Activated naive CD8-positive, alpha-beta T cell (primary cell): ENCODE data around the gene ECHS1.
"Not testable (repeated sequence)": the region's sequence is repeated elsewhere in the genome, so short reads cannot be mapped to it uniquely, and the experiment has no call there.

Experiments used
- H3K27ac Mint-ChIP-seq: one replicate; pipeline ENCODE4 v1.8.0; 2021; ENCODE audit warnings: mixed read lengths
- H3K27me3 Mint-ChIP-seq: one replicate; pipeline ENCODE4 v1.8.0; 2021; ENCODE audit warnings: mixed read lengths
- H3K36me3 Mint-ChIP-seq: one replicate; pipeline ENCODE4 v1.8.0; 2021; ENCODE audit warnings: mixed read lengths
- H3K4me1 Mint-ChIP-seq: one replicate; pipeline ENCODE4 v1.8.0; 2021; ENCODE audit warnings: low read depth, mixed read lengths
- H3K4me3 Mint-ChIP-seq: one replicate; pipeline ENCODE4 v1.8.0; 2021; ENCODE audit warnings: mild to moderate bottlenecking, mixed read lengths
- H3K9me3 Mint-ChIP-seq: one replicate; pipeline ENCODE4 v1.8.0; 2021; ENCODE audit warnings: low read depth, mixed read lengths

Gene ECHS1

DNA sequence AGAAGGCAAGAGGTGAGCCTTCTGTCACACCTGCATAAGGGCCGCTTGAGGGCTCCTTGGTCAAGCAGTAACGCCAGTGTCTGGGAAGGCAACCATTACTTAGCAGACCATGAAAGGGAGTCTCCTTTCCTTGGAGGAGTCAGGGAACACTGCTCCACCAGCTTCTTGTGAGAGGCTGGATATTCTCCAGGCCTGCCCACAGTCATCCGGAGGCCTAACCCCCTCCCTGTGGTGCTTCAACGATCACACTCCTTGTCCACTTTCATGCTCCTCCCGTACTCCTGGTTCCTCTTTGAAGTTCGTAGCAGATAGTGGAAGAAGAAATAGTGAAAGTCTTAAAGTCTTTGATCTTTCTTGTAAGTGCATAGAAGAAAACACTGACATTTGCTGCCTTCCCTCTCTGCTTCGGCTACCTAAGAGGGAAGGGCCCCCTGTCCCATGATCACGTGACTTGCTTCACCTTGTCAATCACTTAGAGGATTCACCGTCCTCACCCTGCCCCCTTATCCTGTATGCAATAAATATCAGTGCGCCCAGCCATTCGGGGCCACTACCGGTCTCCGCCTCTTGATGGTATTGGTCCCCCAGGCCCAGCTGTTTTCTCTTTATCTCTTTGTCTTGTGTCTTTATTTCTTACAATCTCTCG is 51.0 kb downstream of the ECHS1 start:
- H3K27me3 Mint-ChIP-seq, result peaks cover 14% of the 10 kb centered on the region
- H3K36me3 Mint-ChIP-seq, H3K4me3 Mint-ChIP-seq, H3K27ac Mint-ChIP-seq, H3K9me3 Mint-ChIP-seq: not testable (repeated sequence)
- peaks cover 12% of the 10 kb centered on the region for H3K4me1 Mint-ChIP-seq

DNA sequence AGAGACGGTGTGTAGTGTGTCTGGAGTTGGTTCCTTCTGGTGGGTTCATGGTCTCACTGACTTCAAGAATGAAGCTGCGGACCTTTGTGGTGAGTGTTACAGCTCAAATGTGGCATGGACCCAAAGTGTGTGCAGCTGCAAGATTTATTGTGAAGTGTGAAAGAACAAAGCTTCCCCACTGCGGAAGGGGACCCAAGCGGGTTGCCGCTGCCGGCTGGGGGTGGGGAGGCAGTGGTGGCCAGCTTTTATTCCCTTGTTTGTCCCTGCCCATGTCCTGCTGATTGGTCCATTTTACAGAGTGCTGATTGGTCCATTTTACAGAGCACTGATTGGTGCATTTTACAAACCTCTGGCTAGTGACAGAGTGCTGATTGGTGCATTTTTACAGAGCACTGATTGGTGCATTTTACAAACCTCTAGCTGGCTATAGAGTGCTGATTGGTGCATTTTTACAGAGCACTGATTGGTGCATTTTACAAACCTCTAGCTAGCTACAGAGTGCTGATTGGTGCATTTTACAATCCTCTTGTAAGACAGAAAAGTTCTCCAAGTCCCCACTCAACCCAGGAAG is 52.2 kb downstream of the ECHS1 start:
- not testable (repeated sequence) for H3K27ac Mint-ChIP-seq, H3K9me3 Mint-ChIP-seq, H3K4me3 Mint-ChIP-seq, H3K36me3 Mint-ChIP-seq, H3K4me1 Mint-ChIP-seq
- H3K27me3 Mint-ChIP-seq, result peaks cover 12% of the 10 kb centered on the region

DNA sequence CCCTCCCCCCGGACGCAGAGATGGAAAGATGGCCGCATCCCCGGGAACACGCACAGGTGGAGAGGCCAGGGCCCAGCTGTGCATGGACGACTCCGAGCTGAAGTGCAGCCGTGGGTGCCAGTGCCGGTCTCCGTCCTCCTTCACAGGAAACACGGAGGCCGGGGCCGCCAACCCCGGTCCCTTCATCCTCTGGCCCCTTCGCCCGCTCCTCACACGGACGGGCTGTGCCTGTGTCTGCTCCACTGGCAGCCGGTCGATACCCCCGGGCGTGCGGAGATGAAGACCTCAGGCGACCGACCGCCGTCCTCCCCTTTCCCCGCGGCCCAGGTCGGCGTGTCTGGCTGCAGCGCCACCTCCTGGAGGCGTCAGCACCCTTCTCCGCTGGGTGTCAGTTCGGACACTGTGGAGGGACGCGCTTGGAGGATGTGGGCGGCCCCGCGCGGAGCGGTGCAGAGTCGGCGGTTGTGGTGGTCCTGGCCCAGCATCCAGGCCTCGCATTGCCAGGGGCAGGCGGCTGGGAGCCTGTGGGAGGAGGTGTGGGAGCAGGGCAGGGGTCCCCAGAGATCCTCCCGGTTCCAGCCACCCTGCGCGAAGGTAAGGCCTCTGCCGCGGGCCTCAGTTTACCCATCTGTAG is 54.5 kb downstream of the ECHS1 start:
- Mint-ChIP-seq H3K27ac (no peak overlapping the region), H3K27me3 (peaks cover 11% of the 10 kb centered on the region), H3K9me3 (no peaks in the 10 kb centered on the region), H3K36me3 (no peaks in the 10 kb centered on the region), H3K4me3 (peak overlapping the region; percentile 70), H3K4me1 (peaks cover 9% of the 10 kb centered on the region)

DNA sequence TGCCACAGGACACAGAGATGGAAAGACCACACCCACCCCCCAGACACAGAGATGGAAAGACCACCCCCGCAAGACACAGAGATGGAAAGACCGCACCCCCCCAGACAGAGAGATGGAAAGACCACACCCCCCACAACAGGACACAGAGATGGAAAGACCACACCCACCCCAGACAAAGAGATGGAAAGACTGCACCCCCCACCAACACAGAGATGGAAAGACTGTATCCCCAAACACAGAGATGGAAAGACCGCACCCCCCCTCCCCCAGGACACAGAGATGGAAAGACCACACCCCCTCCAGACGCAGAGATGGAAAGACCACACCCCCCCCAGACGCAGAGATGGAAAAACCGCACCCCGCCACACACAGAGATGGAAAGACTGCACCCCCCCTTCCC is 56.4 kb downstream of the ECHS1 start:
- peaks cover 11% of the 10 kb centered on the region for H3K27me3 Mint-ChIP-seq

DNA sequence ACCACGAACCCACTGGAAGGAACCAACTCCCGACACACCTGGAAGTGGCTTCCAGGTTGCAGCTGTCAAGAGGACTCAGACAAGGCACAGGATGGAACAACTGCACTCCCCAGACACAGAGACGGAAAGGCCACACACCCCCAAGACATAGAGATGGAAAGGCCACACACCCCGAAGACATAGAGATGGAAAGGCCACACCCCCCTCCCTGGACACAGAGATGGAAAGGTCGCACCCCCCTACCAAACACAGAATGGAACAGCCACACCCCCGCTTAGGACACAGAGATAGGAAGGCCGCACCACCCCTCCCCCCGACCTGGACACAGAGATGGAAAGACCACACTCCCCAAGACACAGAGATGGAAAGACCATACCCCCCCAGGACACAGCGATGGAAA is 56.9 kb downstream of the ECHS1 start:
- H3K36me3 Mint-ChIP-seq, result no peaks in the 10 kb centered on the region
- H3K9me3 Mint-ChIP-seq, result no peaks in the 10 kb centered on the region
- peaks cover 9% of the 10 kb centered on the region for H3K4me1 Mint-ChIP-seq
- H3K27ac Mint-ChIP-seq, result no peak overlapping the region
- H3K27me3 Mint-ChIP-seq, result peaks cover 11% of the 10 kb centered on the region
- H3K4me3 Mint-ChIP-seq, result no peak overlapping the region

More for the DNA sequence above, 56.4 kb downstream of the ECHS1 start:
- Mint-ChIP-seq H3K4me1 (peaks cover 9% of the 10 kb centered on the region), H3K9me3 (no peaks in the 10 kb centered on the region), H3K36me3 (no peaks in the 10 kb centered on the region), H3K27ac (no peak overlapping the region), H3K4me3 (no peak overlapping the region)

DNA sequence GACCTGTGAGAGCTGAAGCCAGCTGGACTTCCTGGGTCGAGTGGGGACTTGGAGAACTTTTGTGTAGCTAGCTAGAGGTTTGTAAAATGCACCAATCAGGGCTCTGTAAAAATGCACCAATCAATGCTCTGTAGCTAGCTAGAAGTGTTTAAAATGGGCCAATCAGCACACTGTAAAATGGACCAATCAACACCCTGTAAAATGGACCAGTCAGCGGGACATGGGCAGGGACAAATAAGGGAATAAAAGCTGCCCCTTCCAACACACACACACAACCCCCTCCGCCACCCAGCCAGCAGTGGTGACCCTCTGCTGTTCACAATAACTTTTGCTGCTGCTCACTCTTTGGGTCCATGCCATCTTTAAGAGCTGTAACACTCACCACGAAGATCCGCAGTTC is 57.3 kb downstream of the ECHS1 start:
- Mint-ChIP-seq H3K4me1 (peaks cover 9% of the 10 kb centered on the region), H3K4me3 (no peak overlapping the region), H3K36me3 (no peaks in the 10 kb centered on the region)

DNA sequence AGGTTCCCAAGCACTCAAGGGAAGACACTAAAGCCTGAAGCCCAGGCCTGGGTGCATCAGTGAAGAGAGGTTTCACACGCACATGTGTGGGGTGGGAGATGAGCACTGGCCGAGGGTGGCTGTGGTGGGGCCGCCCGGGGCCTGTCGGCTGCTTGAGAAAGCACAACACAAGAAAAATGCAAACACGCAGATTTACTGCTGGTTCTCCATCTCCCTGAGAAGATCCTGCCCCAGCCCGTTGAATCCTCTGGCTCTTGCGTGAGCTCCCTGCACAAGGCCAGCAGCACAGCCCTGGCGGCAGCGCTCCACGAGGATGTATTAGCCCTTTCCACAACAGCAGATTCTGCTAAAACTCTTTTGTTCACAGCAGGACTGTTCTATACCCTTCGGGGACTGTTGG is 58.2 kb downstream of the ECHS1 start:
- no peaks in the 10 kb centered on the region for H3K9me3 Mint-ChIP-seq
- peaks cover 6% of the 10 kb centered on the region for H3K27me3 Mint-ChIP-seq
- no peaks in the 10 kb centered on the region for H3K36me3 Mint-ChIP-seq
- peaks cover 9% of the 10 kb centered on the region for H3K4me1 Mint-ChIP-seq
- H3K4me3 Mint-ChIP-seq, result no peak overlapping the region
- no peak overlapping the region for H3K27ac Mint-ChIP-seq

More for the DNA sequence above, 57.3 kb downstream of the ECHS1 start:
- no peaks in the 10 kb centered on the region for H3K9me3 Mint-ChIP-seq
- no peak overlapping the region for H3K27ac Mint-ChIP-seq
- H3K27me3 Mint-ChIP-seq, result peaks cover 11% of the 10 kb centered on the region

DNA sequence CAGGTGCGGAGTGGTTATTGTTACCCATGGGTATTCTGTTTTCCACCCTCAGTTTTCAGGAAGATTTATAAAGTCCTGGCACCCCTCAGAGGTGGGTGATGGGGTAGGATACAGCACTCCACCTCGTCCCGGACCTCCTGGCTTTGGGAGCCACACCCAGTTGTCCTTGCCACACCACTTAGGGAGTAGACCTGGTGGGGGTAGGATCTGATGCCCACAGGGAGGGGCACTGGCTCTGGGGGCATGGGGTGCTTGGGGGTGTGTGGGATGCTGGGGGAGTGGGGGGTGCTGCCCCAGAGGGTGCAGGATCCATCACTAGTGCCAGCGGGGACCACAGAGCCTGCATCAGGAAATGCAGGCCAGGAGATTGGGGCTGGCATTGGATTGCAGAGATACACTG is 60.0 kb downstream of the ECHS1 start:
- Mint-ChIP-seq H3K4me3 (no peak overlapping the region), H3K36me3 (no peaks in the 10 kb centered on the region), H3K9me3 (no peaks in the 10 kb centered on the region), H3K27me3 (no peaks in the 10 kb centered on the region), H3K4me1 (peaks cover 4% of the 10 kb centered on the region), H3K27ac (no peak overlapping the region)

DNA sequence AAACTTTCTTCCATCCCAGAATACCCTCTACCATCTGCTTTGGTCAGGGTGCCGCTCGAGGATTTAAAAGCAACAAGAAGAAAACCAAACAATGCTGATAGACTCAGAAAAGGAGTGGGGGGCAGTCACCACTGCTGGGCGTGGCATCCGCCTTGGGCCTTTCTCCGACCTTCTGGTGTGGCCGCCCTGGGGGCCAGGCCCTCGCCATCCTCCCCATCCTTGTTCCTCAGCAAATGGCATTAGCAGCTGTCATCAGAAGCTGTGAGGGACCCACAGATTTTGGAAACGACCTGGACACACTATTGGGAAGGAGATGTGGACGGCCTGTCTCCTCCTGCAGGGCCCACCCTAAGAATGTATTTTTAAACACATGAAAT is 60.4 kb downstream of the ECHS1 start:
- H3K9me3 Mint-ChIP-seq, result no peaks in the 10 kb centered on the region
- H3K36me3 Mint-ChIP-seq, result no peaks in the 10 kb centered on the region
- no peaks in the 10 kb centered on the region for H3K27me3 Mint-ChIP-seq
- peaks cover 8% of the 10 kb centered on the region for H3K4me1 Mint-ChIP-seq
- H3K27ac Mint-ChIP-seq, result no peak overlapping the region
- no peak overlapping the region for H3K4me3 Mint-ChIP-seq
